Measurements from ENCODE around the gene SLC30A3.
"Not testable (repeated sequence)": the region's sequence is repeated elsewhere in the genome, so short reads cannot be mapped to it uniquely, and the experiment has no call there.

DNA sequence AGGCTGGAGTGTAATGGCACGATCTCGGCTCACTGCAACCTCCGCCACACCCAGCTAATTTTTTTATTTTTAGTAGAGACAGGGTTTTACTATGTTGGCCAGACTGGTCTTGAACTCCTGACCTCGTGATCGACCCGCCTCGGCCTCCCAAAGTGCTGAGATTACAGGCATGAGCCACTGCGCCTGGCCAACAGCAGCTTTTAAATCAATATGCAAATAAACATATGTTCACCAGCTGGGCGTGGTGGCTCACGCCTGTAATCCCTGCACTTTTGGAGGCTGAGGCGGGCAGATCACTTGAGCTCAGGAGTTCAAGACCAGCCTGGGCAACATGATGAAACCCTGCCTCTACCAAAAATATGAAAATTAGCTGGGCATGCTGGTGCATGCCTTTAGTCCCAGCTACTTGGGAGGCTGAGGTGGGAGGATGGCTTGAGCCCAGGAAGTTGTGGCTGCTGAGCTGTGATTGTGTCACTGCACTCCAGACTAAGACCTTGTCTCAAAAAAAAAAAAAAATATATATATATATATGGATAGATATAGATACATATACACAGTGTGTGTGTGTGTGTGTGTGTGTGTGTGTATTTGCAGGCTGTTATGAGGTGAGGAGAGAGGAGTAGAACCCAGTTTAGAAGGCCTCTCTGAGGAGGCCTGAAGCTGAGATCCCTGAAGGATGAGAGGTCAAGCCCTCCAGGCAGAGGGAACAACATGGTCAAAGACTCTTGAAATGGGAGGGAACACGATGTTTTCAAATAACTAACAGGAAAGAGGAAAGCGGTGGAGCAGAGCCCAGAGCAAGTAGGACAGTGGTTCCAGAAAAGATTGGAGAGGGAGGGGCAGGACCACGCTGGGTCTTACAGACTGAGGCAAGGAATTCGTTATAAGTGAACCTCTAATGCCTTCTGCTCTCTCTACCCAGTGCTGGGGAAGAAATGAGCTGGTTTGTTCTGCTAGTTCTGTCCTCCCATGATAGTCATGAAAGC is 10.0 kb upstream of the SLC30A3 start:
- TF ChIP-seq, protein P1, sequence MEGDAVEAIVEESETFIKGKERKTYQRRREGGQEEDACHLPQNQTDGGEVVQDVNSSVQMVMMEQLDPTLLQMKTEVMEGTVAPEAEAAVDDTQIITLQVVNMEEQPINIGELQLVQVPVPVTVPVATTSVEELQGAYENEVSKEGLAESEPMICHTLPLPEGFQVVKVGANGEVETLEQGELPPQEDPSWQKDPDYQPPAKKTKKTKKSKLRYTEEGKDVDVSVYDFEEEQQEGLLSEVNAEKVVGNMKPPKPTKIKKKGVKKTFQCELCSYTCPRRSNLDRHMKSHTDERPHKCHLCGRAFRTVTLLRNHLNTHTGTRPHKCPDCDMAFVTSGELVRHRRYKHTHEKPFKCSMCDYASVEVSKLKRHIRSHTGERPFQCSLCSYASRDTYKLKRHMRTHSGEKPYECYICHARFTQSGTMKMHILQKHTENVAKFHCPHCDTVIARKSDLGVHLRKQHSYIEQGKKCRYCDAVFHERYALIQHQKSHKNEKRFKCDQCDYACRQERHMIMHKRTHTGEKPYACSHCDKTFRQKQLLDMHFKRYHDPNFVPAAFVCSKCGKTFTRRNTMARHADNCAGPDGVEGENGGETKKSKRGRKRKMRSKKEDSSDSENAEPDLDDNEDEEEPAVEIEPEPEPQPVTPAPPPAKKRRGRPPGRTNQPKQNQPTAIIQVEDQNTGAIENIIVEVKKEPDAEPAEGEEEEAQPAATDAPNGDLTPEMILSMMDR (IDR thresholded peaks at IDR 0.05 in 4 of 5, conservative IDR thresholded peaks at IDR 0.05 in 1 of 5) = not testable (repeated sequence)
- not testable (repeated sequence) for TF ChIP-seq POLR2A (IDR thresholded peaks at IDR 0.05)

Data from gastrocnemius medialis (tissue), 4 donors.